NCI-H526 (cell line): ENCODE measurements around the gene HIVEP3.
A peak's percentile ranks its signal among the peaks of the same experiment; 100 is the strongest.

Experiments used
- DNase-seq, 2 experiments: peaks; one replicate each; lab custom pipeline; 2025; lab: John Stamatoyannopoulos, UW

Gene HIVEP3

GRCh38 chr1:41483001-41483850 lies 435.5 kb downstream of the HIVEP3 start:
- no peak for DNase-seq

DNA sequence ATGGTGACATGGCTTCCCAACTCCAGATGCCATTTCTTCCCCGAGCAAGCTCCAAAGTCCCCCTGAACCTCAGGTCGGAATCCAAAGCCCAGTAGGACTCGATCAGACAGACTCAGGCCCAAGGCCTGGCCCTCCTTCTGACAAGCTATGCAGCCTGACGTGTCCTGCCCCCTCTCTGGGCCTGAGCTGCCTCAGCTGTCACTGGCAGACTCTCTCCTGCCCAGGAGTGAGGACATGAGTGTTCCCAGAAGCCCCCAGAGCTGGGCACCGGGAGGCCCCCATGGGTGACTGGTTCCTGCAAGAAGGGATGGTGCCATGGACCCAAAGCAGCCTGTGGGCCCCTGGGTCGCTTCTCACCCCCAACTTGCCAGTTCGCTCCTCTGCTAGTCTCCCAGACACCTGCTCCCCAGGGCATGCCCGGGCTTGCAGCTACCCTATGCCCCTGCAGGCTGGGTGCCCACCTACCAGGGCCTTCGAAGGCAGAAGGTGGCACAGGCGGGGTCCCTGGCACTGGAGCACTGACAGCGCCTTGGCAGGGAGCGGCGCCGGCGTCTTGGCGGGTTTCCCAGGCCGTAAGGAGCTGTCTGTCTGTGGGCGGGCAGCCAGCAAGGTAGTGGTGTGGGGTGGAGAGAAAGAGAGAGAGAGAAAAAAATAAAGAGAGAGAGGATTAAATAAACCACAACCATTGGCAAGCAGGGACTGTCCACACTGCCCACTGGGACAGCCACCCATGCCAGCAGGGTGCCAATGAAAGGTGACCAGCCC lies 436.5 kb downstream of the HIVEP3 start:
- DNase-seq, result peak in 1 of 2 experiments; percentile 45

DNA sequence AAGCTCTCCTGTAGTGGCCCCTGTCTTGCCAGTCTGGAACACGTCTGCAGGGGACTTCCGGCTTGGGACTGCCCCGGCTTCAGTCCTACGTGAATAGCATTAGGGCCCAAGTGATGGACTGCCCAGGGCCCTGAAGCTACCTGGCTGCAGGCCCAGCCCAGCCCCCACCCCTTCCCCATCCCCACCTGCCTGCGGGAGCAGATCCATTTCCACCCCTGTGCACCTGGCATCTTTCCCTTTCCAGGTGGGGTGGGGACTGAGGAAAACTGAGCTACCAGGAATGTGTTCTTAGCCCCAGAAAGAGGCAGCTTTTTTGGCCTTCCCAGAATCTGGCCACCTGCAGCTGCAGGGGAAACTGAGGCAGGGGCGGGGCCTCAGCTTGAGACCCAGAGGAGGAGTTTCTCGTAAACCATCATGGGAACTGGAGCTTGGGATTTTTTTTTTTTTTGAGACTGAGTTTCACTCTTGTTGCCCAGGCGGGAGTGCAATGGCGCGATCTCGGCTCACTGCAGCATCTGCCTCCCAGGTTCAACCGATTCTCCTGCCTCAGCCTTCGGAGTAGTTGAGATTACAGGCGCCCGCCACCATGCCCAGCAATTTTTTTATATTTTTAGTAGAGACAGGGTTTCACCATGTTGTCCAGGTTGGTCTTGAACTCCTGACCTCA lies 437.5 kb downstream of the HIVEP3 start:
- DNase-seq, result peak in 1 of 2 experiments; percentile 47

DNA sequence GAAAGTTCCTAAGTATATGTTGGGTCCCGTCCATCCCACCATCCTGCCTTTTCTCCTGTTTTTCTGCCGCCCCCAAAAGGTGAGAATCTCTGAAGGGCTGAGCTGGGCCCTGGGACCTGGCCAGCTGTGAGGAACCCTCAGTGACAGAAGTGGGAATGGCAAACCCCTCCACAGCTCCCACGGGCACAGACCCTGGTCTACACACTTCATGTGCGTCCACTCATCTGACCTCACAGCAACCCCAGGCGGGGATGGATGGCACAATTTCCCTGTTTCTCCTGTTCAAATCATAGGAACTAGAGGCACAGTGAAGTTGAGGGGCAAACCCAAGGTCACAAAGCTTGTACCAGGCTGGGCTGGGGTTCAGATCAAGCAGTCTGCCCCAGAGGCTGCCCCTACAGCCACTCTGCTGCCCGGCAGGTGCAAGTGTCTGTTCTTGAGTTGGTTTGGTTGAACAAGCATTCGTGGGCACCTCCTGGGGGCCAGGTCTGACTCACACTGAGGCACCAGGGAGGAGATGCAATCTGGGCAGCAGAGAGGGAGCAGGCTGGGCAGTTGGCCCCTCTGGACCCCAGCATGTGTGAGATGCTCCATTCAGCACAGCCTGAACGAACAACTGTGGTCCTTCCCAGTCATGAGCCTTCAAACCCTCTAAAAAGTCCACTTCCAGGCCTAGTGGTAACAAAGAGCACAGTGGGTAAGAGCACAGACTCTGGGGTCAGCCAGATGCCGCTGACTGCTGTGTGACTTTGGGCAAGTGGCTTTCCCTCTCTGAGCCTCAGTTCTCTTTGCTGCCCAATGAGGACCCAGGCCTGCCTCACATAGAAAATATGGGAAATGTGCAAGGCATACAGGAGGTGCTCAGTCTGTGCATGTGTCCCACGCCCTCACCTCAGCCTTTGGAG lies 438.3 kb downstream of the HIVEP3 start:
- DNase-seq, result no peak

DNA sequence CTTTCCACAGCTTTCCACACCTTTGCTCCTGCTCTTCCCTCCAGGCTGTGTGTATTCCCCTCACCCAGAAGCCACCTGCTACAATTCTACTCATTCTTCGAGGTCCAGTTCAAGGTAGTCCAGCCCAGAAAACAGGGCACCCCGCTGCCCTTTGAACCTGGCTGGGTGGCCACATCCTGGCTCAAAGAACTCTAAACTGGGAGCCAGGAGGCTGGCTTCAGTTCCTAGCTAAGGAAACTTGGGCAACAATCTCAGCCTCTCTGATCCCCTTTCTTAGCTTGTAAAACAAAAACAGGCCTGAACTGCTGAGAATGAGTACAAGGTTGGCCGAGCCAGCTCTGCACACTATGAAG lies 438.9 kb downstream of the HIVEP3 start:
- no peak for DNase-seq

DNA sequence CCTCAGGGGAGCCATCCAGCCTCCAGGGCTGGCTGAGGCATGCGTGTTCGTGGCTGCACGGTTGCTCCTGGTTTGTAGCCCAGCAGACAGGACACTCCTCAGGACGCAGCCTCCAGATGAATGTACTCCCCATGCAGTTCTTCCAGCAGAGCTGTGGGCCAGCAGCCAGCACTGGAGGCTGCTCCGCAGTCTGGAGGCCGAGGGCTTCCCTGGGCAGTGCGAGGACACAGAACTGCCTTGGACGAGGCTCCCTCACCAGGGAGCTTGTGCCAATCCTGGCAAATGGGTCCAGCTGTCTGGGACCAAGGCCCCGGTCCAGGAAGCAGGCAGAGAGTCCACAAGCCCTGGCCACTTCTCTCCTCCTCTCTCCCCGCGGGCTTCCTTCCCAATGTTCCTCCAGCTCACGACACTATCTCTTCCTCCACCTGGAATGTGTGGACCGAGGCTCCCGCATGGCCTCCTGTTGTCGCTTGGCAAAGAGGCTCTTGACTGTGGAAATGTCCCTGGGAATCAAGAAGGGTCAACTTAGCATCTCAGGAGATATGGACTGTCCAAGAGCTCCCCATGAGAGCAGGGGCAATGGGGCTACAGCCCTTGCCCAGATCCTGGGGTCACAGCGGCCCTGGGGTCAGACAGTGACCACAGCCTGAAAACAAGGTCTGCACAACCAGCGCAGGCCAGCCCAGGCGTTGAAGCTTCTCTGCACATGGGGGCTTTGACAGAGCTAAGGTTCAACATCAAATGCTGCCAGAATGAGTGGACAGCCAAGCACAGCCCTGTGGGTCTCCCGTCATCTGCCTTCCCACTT lies 439.5 kb downstream of the HIVEP3 start:
- DNase-seq, result no peak

DNA sequence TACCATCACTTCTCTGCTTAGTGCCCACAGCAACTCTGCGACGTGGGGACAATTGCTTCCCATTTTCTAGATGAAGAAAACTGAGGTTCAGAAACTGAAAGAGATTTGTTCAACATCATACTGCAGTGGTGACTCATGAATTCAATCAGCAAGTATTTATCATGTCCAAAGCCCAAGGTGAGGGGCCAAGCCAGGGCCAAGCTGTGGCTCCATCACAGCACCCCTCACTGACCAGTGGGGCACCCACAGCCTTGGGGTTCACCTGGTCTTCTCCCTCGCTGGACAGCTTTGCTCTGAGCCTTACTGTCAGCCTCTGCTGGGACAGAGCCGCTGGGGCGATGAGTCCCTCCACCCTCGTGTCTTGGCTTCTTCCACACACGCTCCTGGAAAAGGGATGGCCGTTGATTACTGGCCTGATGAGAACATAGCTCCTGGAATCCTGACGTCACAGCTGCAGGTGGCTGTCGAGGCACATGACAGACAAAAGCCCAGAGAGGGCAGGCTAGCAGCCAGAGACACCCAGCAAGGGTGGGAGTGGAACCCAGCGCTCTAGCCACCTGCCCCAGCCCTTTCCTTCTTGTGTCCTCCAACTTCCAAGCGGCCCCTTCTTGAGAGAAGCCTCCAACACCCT lies 440.5 kb downstream of the HIVEP3 start:
- DNase-seq, result no peak

DNA sequence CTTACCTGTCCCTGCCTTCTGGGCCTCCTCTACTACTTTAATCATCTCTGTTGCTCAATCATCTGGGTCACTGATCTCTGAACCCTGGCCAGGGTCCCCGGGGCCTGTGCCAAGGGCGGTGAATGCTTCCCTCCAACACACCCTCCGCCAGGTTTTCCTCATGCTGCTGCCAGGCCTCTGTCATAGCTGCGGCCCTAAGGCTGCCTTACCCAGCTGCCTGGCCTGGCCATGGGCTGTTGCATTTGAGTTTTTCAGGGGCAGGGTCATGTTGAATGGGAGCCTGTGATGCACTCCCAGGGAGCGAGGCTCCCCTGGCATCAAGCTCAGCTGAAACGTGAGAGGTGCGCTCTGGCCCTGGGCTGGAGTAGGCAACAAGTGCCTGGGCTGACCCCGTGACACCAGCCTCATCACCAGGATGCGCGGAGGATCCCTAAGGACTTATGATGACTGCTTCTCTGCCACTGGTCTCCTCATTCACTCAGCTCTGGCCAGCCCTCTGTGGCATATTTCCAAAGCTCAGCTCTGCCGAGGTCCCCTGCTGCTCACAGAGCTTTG lies 441.8 kb downstream of the HIVEP3 start:
- DNase-seq, result no peak

DNA sequence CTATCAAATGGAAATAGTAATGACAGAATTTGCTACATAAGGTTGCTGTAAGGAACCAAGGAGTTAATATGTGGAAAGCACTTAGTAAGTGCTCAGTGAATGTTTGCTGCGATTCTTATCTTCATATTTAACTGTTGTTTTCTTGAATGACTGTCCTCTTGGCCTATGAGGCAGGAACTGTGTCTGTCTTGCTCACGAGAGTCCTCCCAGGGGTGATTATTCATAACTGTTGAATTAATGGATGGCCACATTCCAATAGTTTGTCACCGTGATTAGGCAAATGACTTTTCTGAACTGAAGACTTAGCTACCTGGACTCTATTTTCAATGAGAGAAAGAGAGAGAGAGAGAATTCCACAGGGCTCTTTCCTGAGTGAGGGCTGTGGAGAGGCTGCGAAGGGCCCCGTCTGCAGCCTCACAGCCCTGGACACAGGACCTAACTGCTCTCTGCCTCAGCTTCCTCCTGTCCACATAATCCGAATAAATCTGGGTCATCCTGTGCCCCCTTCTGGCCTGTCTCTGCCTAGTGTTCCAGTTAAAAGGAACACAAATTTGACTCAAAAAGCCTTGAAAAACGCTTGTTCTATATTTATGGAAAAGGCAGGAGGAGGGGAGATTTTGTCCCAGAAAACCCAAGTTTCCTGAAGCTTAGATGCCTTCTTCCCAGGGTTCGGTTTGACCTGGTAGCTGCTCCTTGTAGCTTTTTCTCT lies 442.7 kb downstream of the HIVEP3 start:
- no peak for DNase-seq

GRCh38 chr1:41475346-41475745 lies 443.4 kb downstream of the HIVEP3 start:
- no peak for DNase-seq

DNA sequence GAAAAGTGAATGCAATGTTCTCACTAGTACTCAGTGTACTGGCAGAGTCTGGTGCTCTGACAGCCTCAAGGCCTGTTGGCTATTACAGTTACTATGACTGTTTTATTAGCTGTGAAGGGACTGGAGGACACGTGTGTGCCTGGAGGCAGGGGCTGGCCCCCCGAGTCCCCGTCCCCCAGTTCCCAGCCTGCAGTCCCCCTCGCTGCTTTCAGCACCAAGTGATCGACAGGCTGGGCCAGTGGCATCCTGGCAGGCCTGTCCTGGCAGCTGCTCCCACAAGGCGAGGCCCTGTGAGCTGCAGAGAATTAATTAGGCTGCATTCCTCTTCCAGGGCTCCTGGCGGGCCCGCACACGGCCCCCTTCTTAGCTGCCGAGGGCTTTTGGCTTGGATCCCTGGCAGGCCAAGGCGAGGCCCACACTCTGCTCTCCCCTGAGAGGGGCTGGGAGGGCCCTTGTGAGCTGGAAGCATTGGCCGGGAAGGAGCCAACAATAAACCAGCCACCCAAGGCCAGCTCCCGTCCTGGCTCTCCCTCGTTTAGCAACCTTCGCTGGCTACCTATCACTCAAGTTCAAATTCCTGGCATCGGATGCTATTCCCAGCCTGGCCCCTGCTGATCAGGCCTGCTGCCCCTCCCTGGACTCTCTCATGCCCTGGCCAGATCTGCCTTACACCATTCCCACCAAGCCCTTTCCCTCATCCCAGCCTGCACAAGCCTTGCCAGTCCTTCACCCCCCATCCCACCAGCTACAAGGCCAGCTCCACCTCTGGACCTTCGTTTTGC lies 444.0 kb downstream of the HIVEP3 start:
- no peak for DNase-seq

DNA sequence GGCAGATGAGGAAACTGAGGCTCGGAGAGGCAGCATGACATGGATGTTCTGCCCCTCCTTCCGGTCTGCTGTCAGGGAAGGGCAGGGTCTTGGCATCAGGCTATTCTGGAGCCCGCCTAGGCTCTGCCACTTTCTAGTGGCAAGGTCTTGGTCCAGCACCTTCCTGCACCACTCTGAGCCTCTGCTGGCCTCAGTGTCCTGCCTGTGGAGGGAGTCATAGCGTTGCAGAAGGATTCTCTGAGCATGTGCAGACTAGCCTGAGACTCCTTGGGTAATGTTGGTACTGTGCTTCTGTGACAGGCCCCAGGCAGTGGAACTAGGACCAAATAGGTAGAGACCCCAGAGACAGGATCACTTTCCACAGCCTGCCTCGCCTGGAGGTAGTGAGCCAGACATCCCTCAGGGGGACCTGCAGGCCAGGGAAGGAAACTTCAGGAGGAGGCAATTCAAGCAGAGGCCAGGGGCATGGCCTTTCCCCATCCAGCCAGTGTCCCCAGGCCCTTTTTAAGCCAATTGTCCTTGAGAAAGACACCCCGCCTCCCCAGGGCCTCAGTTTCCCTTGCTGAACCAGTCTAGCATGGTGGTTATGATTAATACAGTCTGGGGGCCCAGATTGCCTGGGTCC lies 444.9 kb downstream of the HIVEP3 start:
- no peak for DNase-seq

- DNase-seq, result no peak
These were observed 447.1 kb downstream of the HIVEP3 start for GRCh38 chr1:41471658-41472057.

DNA sequence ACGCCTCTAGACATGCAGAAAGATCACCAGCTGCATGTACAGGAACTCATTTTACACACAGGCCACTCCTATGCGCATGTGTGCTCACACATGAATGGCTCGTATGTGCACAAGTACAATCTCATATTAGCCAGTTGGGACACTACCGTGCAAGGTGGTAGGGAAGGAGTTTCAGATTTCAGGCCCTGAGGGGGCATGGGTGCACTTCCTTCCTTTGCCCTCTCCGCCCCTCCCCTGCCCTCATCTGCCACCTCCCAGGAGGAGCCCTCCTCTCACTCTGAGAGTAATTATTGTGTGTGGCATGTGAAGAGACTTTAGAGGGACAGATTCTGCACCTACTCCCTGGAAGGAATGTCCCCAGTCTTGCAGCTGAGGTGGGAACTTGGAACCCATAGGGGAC lies 449.0 kb downstream of the HIVEP3 start:
- no peak for DNase-seq

DNA sequence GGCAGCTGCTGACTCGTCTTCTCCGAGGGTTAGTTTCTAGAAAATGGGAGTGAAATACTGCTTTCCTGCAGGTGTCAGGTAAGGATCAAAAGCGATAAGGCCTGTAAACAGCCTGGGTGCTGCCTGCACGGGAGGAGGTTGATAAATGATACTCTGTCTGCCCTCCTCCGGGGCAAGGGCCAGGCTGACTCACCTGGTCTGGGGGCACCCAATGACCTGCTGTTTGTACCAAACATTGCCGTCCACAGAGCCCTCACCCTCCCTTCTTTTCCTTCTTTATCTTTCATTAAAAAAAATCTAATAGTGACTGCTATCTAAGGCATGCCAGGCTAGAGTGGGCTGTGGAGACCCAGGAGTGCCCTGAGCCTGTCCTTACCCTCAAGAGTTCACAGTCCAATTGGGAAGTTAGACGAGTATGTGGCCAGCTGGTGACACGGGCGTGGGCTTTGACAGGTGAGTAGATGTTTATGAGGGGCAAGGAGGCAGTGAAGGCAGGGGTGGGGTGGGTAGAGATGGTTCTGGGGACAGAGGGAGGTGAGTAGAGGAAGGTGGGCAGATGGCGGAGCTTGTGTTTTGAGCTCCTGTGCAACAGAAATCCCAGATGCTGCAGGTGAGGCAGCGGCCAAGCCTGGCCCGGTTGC lies 450.5 kb downstream of the HIVEP3 start:
- no peak for DNase-seq

GRCh38 chr1:41467673-41468072 lies 451.0 kb downstream of the HIVEP3 start:
- no peak for DNase-seq

GRCh38 chr1:41466146-41466545 lies 452.6 kb downstream of the HIVEP3 start:
- DNase-seq, result peak in 1 of 2 experiments; percentile 23

DNA sequence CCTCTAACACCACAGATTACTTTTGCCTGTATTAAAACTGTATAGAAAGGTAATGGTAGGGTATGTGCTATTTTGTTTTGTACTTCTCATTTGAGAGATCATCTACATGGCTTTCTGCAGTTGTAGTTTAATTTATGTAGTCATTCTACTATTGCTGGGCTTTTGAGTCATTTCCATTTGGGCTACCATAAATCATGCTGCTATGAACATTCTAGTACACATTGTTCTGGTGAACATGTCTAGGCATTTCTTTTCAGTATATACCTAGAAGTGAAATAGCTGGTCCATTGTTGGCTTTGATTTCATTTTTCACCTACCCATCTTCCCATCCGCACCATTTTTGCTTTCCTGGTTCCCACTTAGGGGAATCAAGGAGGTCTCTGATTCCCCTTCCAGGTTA lies 453.0 kb downstream of the HIVEP3 start:
- DNase-seq, result no peak
